Cardiac muscle cell (in vitro differentiated cells and primary cell): ENCODE data around the gene RYK. TPM values are rescaled to one million over a fixed set of nuclear protein-coding genes. Genes with fewer than 3 reads are reported as not detected.

Source experiments
- DNase-seq, 2 donors: peaks; one replicate each; pipeline versions ENCODE4 v3.0.0 to v3.0.0-alpha.2; 2010 to 2017; ENCODE audit warnings: low read depth in 1 of 2, low spot score in 1 of 2
- H3K27ac ChIP-seq: fragments of 200-600 bp; sonication (generic); 2 replicates; pipeline ENCODE4 v1.5.1; 2016
- H3K27me3 ChIP-seq: fragments of 200-600 bp; sonication (generic); 2 replicates; pipeline ENCODE4 v1.6.0; 2016; ENCODE audit warnings: control low read depth
- H3K36me3 ChIP-seq: fragments of 200-600 bp; sonication (generic); 2 replicates; pipeline ENCODE4 v1.5.1; 2016; ENCODE audit warnings: control low read depth
- H3K4me1 ChIP-seq: fragments of 200-600 bp; sonication (generic); 2 replicates; pipeline ENCODE4 v1.8.1; 2017; ENCODE audit warnings: low read depth, mild to moderate bottlenecking, mixed run types
- H3K4me3 ChIP-seq: fragments of 200-600 bp; sonication (generic); 2 replicates; pipeline ENCODE4 v1.5.1; 2016; ENCODE audit warnings: mild to moderate bottlenecking
- H3K9me3 ChIP-seq: fragments of 200-600 bp; sonication (generic); 2 replicates; pipeline ENCODE4 v1.5.1; 2017; ENCODE audit warnings: low read depth, mild to moderate bottlenecking, control low read depth
- polyA plus RNA-seq: library from polyadenylated mRNA; unstranded; fragments of >200 nt; fragmentation: Nextera tagmentation; extraction: Ambion mirVana; gene quantifications from 2 replicates; pipeline ENCODE4 v1.2.1, GENCODE V29; 2016
- total RNA-seq: library from RNA; depleted of rRNA; stranded (reverse); fragments of >200 nt; gene quantifications from 2 replicates; pipeline ENCODE4 v1.2.3, GENCODE V29; 2016
- TF ChIP-seq, protein P1 (sequence below): IDR thresholded peaks from 2 replicates; pipeline ENCODE4 v1.5.1; 2012; ENCODE audit warnings: low read depth, mild to moderate bottlenecking, low read length

The RYK gene
- total and polyA plus RNA-seq, 2 experiments from 2014 or later, result 61.8 to 73.3 TPM

- no peaks in the 10 kb centered on the region for H3K36me3 ChIP-seq
- no peak for DNase-seq
- no peak overlapping the region for H3K4me3 ChIP-seq
- TF ChIP-seq, protein P1, sequence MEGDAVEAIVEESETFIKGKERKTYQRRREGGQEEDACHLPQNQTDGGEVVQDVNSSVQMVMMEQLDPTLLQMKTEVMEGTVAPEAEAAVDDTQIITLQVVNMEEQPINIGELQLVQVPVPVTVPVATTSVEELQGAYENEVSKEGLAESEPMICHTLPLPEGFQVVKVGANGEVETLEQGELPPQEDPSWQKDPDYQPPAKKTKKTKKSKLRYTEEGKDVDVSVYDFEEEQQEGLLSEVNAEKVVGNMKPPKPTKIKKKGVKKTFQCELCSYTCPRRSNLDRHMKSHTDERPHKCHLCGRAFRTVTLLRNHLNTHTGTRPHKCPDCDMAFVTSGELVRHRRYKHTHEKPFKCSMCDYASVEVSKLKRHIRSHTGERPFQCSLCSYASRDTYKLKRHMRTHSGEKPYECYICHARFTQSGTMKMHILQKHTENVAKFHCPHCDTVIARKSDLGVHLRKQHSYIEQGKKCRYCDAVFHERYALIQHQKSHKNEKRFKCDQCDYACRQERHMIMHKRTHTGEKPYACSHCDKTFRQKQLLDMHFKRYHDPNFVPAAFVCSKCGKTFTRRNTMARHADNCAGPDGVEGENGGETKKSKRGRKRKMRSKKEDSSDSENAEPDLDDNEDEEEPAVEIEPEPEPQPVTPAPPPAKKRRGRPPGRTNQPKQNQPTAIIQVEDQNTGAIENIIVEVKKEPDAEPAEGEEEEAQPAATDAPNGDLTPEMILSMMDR, result no peak
- no peaks in the 10 kb centered on the region for H3K27me3 ChIP-seq
- peaks cover 33% of the 10 kb centered on the region for H3K4me1 ChIP-seq
- H3K9me3 ChIP-seq, result no peaks in the 10 kb centered on the region
- H3K27ac ChIP-seq, result peak overlapping the region; percentile 97
These were observed 3.0 kb upstream of the RYK start for GRCh38 chr3:134253475-134254226.

- no peaks in the 10 kb centered on the region for H3K9me3 ChIP-seq
- H3K4me1 ChIP-seq, result peaks cover 33% of the 10 kb centered on the region
- no peaks in the 10 kb centered on the region for H3K36me3 ChIP-seq
- TF ChIP-seq, protein P1, result no peak
- H3K27me3 ChIP-seq, result no peaks in the 10 kb centered on the region
- H3K27ac ChIP-seq, result peak overlapping the region; percentile 97
- no peak overlapping the region for H3K4me3 ChIP-seq
- no peak for DNase-seq
These were observed 2.1 kb upstream of the RYK start for GRCh38 chr3:134252766-134253165.

DNA sequence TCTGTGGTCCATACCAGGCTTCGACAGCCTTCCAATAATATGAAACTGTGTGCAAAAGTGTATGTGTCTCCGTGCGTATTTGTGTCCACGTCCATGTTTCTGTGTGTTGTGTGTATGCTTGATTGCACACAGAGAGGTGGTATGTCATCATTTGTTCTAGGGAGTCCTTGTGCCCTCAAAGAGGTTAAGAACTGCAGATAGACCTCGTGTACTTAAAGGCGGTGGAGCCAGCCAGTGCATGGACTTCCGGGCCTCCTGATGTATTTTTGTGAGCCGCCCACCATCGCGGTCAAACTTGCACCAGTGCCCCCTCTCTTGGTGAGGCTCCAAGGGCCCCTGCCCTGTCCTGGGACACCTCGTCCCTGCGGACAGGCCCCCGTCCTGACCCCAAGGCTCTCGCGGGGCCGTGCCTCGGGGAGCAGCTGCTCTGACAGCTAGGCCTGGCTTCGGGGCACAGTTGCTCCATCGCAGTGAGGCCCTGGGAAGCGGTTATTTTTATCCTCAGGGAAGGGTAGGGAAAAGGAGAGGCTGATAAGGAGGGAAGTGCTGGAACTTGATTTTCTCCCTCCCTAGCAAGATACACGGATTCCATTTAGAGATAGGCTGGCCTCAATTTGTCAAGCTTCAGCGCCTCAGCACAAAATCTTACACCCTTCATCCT is 1.2 kb upstream of the RYK start:
- Histone ChIP-seq H3K9me3 (no peaks in the 10 kb centered on the region), H3K27ac (peak overlapping the region; percentile 97), H3K4me3 (no peak overlapping the region), H3K4me1 (peaks cover 33% of the 10 kb centered on the region), H3K36me3 (no peaks in the 10 kb centered on the region), H3K27me3 (no peaks in the 10 kb centered on the region)
- peak; percentile 51 to 85 for DNase-seq
- TF ChIP-seq, protein P1, result no peak

DNA sequence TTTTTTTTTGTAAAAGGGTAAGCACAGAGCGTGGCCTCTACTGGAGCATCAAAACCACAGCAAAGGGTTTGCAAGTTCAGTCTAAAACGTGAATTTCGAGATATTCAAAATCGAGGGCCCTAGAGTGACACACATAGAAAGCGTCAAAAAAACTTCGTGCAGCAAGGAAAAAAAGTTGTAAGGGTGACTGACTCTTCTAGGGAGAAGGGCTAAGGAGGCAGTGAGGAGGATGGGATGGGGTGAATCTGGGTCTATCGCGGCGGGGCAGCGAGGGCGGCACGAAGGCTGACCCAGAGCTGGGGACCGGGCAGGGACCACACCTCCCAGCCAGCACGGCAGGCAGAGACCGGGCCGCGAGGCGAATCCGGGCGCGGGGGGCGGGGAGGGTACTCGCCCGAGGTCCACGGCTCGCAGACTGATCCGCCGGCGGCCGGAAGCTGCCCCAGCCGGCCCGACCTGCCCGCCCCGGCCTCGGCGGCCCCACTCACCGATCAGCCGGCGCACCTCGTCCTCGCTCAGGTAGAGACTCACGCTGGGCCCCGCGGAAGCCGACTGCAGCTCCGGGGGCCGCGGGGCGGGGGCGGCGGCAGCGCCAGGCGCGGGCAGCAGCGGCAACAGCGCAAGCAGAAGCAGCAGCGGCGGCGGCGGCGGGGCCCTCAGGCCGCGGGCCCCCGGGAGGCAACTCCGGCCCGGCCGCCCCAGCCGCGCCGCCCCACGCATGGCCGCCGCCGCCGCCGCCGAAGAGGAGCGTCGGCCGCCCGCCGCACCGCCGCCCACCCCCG is 533 bp downstream of the RYK start:
- H3K4me3 ChIP-seq, result peak overlapping the region; percentile 75
- TF ChIP-seq, protein P1, result no peak
- no peaks in the 10 kb centered on the region for H3K27me3 ChIP-seq
- H3K27ac ChIP-seq, result peak overlapping the region; percentile 97
- no peaks in the 10 kb centered on the region for H3K9me3 ChIP-seq
- peak; percentile 54 to 72 for DNase-seq
- H3K36me3 ChIP-seq, result no peaks in the 10 kb centered on the region
- H3K4me1 ChIP-seq, result peaks cover 37% of the 10 kb centered on the region

- Histone ChIP-seq H3K27ac (peak overlapping the region; percentile 44), H3K9me3 (no peaks in the 10 kb centered on the region), H3K27me3 (no peaks in the 10 kb centered on the region), H3K4me1 (peaks cover 43% of the 10 kb centered on the region), H3K36me3 (no peaks in the 10 kb centered on the region), H3K4me3 (peak overlapping the region; percentile 75)
- TF ChIP-seq, protein P1, result no peak
- DNase-seq, result no peak
These were observed 1.3 kb downstream of the RYK start for GRCh38 chr3:134249296-134249841.
